Vagina (tissue), 1 donor: ENCODE results near the gene OR5W2. TPM values are rescaled to one million over a fixed set of nuclear protein-coding genes. Genes with fewer than 3 reads are reported as not detected.

Experiments
- small RNA-seq: library from RNA; depleted of rRNA; stranded (forward); fragments of <200 nt; gene quantifications from one replicate; pipeline ENCODE3, GENCODE V24; 2016
- total RNA-seq: library from RNA; depleted of rRNA; stranded (reverse); fragments of >200 nt; gene quantifications from one replicate; pipeline ENCODE4 v1.2.3, GENCODE V29; 2016

OR5W2 gene
- total RNA-seq, 1 donor from 2014 or later, result not detected

Small RNA genes lying within 50 kb of the gene (small RNA-seq; reads per million reads assigned to genes)
- not detected for gene AC036111.3

Other genes starting within 250 kb of the OR5W2 start
- not detected for gene OR5D13, start 141.1 kb downstream of the OR5W2 start, total RNA-seq
- gene OR5D14, start 119.0 kb downstream of the OR5W2 start, total RNA-seq, result not detected
- not detected for gene OR5L1, start 103.2 kb downstream of the OR5W2 start, total RNA-seq
- gene OR5D18, start 95.0 kb downstream of the OR5W2 start, total RNA-seq, result not detected
- not detected for gene OR5L2, start 87.4 kb downstream of the OR5W2 start, total RNA-seq
- gene OR5D16, start 75.8 kb downstream of the OR5W2 start, total RNA-seq, result not detected
- gene TRIM51, start 31.3 kb downstream of the OR5W2 start, total RNA-seq, result not detected
- gene OR5I1, start 21.8 kb upstream of the OR5W2 start, total RNA-seq, result not detected
- not detected for gene OR10AG1, start 55.4 kb upstream of the OR5W2 start, total RNA-seq
- not detected for gene OR5F1, start 80.0 kb upstream of the OR5W2 start, total RNA-seq
- not detected for gene OR5AS1, start 113.1 kb upstream of the OR5W2 start, total RNA-seq
- gene OR8I2, start 178.7 kb upstream of the OR5W2 start, total RNA-seq, result not detected
- gene OR8H2, start 189.1 kb upstream of the OR5W2 start, total RNA-seq, result not detected
- not detected for gene OR8H3, start 207.8 kb upstream of the OR5W2 start, total RNA-seq
- gene OR8J3, start 225.6 kb upstream of the OR5W2 start, total RNA-seq, result not detected
- not detected for gene OR8K5, start 245.7 kb upstream of the OR5W2 start, total RNA-seq